Endothelial cell of umbilical vein (primary cell): Measurements from ENCODE around the gene INO80B. TPM values are rescaled to one million over a fixed set of nuclear protein-coding genes. Genes with fewer than 3 reads are reported as not detected.
A peak's percentile ranks its signal among the peaks of the same experiment; 100 is the strongest.

Source experiments
- Bru-seq: library from RNA; stranded (reverse); fragments of 400-500 nt; gene quantifications from one replicate; lab custom pipeline; 2021; lab: Mats Ljungman, UMichigan
- BruChase-seq, 2 experiments: library from RNA; stranded (reverse); fragments of 400-500 nt; gene quantifications; one replicate each; lab custom pipeline; 2021; lab: Mats Ljungman, UMichigan
- BruUV-seq: library from RNA; stranded (reverse); fragments of 400-500 nt; replicated peaks from 2 replicates; lab custom pipeline; 2021; lab: Mats Ljungman, UMichigan
- CTCF ChIA-PET: fragments of 300-600, 350-600 bp; sonication (Branson Sonifier 250); formaldehyde crosslinking; loops from one replicate; lab custom pipeline; 2021; ENCODE audit warnings: antibody characterized with exemption, inconsistent platforms; lab: Charles Lee
- POLR2A ChIA-PET: fragments of 300-600, 350-600 bp; sonication (Branson Sonifier 250); formaldehyde crosslinking; loops from one replicate; lab custom pipeline; 2021; ENCODE audit warnings: antibody characterized with exemption, inconsistent platforms; lab: Charles Lee
- DNase-seq: peaks from one replicate; pipeline ENCODE4 v3.0.0-alpha.2; 2011; ENCODE audit warnings: low read depth, low spot score
- FAIRE-seq: peaks from 2 replicates; lab custom pipeline; 2011; peaks lifted over from hg19 to GRCh38; lab: Jason Lieb, UNC
- H2AFZ ChIP-seq: 2 replicates; pipeline ENCODE4 v1.6.0; 2012; ENCODE audit warnings: low read depth, low read length, control low read depth, inconsistent platforms
- H3K27ac ChIP-seq: 2 replicates; pipeline ENCODE4 v1.5.1; 2011; ENCODE audit warnings: low read depth, mild to moderate bottlenecking, control low read depth, low read length, moderate library complexity; ENCODE audit not compliant: insufficient read depth
- H3K27me3 ChIP-seq, 2 experiments: 2 replicates each; pipeline versions ENCODE4 v1.6.0 to v1.6.1; 2011; ENCODE audit warnings: low read length in 2 of 2, mixed read lengths in 1 of 2; ENCODE audit not compliant: control insufficient read depth in 2 of 2, insufficient read depth in 2 of 2
- H3K36me3 ChIP-seq, 2 experiments: 2 replicates in 1 of 2; 3 replicates in 1 of 2; pipeline ENCODE4 v1.5.1; 2011; ENCODE audit warnings: low read length in 2 of 2, mild to moderate bottlenecking in 1 of 2, moderate library complexity in 1 of 2; ENCODE audit not compliant: control insufficient read depth in 2 of 2, insufficient read depth in 2 of 2; ENCODE audit errors: extremely low read depth in 1 of 2
- H3K4me1 ChIP-seq: 3 replicates; pipeline ENCODE4 v1.5.1; 2011; ENCODE audit warnings: mild to moderate bottlenecking, low read length; ENCODE audit not compliant: control insufficient read depth, insufficient read depth; ENCODE audit errors: extremely low read depth
- H3K4me2 ChIP-seq: 2 replicates; pipeline ENCODE4 v1.6.1; 2011; ENCODE audit warnings: low read length, control low read depth, mixed read lengths; ENCODE audit not compliant: insufficient read depth
- H3K4me3 ChIP-seq, 3 experiments: fragments of 200-600 bp in 1 of 3; sonication (generic), shearing (Covaris generic) in 1 of 3; replicated peaks in 1 of 3; 2 replicates each; pipeline ENCODE4 v1.5.1; 2011 to 2016; ENCODE audit warnings: control low read depth in 3 of 3, low read length in 3 of 3, mild to moderate bottlenecking in 2 of 3, inconsistent platforms in 1 of 3, low read depth in 1 of 3, moderate library complexity in 1 of 3; ENCODE audit not compliant: insufficient read depth in 1 of 3
- H3K79me2 ChIP-seq: 2 replicates; pipeline ENCODE4 v1.6.0; 2012; ENCODE audit warnings: low read length, inconsistent platforms; ENCODE audit not compliant: control insufficient read depth, insufficient read depth
- H3K9ac ChIP-seq: replicated peaks from 2 replicates; pipeline ENCODE3; 2011; ENCODE audit warnings: low read length, control low read depth; ENCODE audit not compliant: insufficient read depth; ENCODE audit errors: extremely low read depth
- H3K9me1 ChIP-seq: replicated peaks from 3 replicates; pipeline ENCODE4 v1.6.0; 2011; ENCODE audit warnings: mild to moderate bottlenecking, low read length; ENCODE audit not compliant: control insufficient read depth, insufficient read depth; ENCODE audit errors: extremely low read depth
- H3K9me3 ChIP-seq: replicated peaks from 2 replicates; pipeline ENCODE4 v1.5.1; 2012; ENCODE audit warnings: low read length, inconsistent platforms; ENCODE audit not compliant: control insufficient read depth, insufficient read depth
- H4K20me1 ChIP-seq: replicated peaks from 2 replicates; pipeline ENCODE3; 2011; ENCODE audit warnings: mild to moderate bottlenecking, low read length; ENCODE audit not compliant: control insufficient read depth, insufficient read depth; ENCODE audit errors: extremely low read depth
- CTCF ChIP-seq, 2 donors: IDR thresholded peaks; 1 replicate in 1 of 2; 2 replicates in 1 of 2; pipeline ENCODE4 v1.5.1; 2011; ENCODE audit warnings: low read length in 2 of 2, mild to moderate bottlenecking in 2 of 2, moderate library complexity in 2 of 2, control low read depth in 1 of 2, inconsistent platforms in 1 of 2, low read depth in 1 of 2; ENCODE audit not compliant: insufficient read depth in 1 of 2; ENCODE audit errors: extremely low read depth in 1 of 2
- EZH2 ChIP-seq: IDR thresholded peaks from 2 replicates; pipeline ENCODE4 v1.6.1; 2012; ENCODE audit warnings: borderline replicate concordance, low read depth, mild to moderate bottlenecking, moderate library complexity, low read length, inconsistent platforms; ENCODE audit not compliant: severe bottlenecking
- FOS ChIP-seq: IDR thresholded peaks from 2 replicates; pipeline ENCODE4 v1.6.1; 2011; ENCODE audit warnings: mild to moderate bottlenecking, low read length, moderate library complexity, borderline replicate concordance; ENCODE audit not compliant: insufficient read depth
- GATA2 ChIP-seq: IDR thresholded peaks from 2 replicates; pipeline ENCODE4 v1.7.0; 2011; ENCODE audit warnings: low read depth, mild to moderate bottlenecking, moderate library complexity, mixed read lengths, low read length; ENCODE audit not compliant: insufficient read length, insufficient read depth
- JUN ChIP-seq: IDR thresholded peaks from 2 replicates; pipeline ENCODE4 v1.6.1; 2011; ENCODE audit warnings: borderline replicate concordance, low read depth; ENCODE audit not compliant: insufficient read length, insufficient read depth
- MAX ChIP-seq: IDR thresholded peaks from 2 replicates; pipeline ENCODE4 v1.6.1; 2011; ENCODE audit not compliant: insufficient read depth, insufficient read length
- MYC ChIP-seq: IDR thresholded peaks from one replicate; pipeline ENCODE4 v1.6.1; 2011; ENCODE audit warnings: mild to moderate bottlenecking, low read depth, low read length
- POLR2A ChIP-seq: IDR thresholded peaks from 2 replicates; pipeline ENCODE4 v1.6.1; 2012; ENCODE audit warnings: low read depth, mild to moderate bottlenecking, control low read depth, low read length
- POLR2AphosphoS5 ChIP-seq: IDR thresholded peaks from 2 replicates; pipeline ENCODE4 v1.6.1; 2012; ENCODE audit warnings: low read depth, mild to moderate bottlenecking, control low read depth, low read length, moderate library complexity; ENCODE audit not compliant: insufficient read depth
- dilution Hi-C: fragments of 300-500 bp; cut with MboI; formaldehyde crosslinking; loops from one replicate; pipeline ENCODE4 v1.15.0; 2019; ENCODE audit warnings: low sequenced_read_pairs; ENCODE audit not compliant: extremely low pct_ligation_motif_present
- intact Hi-C: fragments of 100-400 bp; cut with micrococcal nuclease; formaldehyde crosslinking; loops from one replicate; pipeline ENCODE4 v1.10.0; 2022
- long read RNA-seq: library from polyadenylated mRNA; stranded (forward); transcript quantifications from one replicate; pipeline ENCODE4 v2.0.0, GENCODE V29; 2021
- polyA minus RNA-seq, 3 experiments: library from RNA; depleted of rRNA, polyadenylated mRNA; stranded (reverse); fragments of >200 nt; gene quantifications; 1 replicate in 1 of 3; 2 replicates in 2 of 3; pipeline ENCODE4 v1.2.3, GENCODE V29; 2011
- polyA plus RNA-seq, 4 experiments: library from polyadenylated mRNA; depleted of rRNA in 3 of 4; stranded (reverse) in 3 of 4; unstranded in 1 of 4; fragments of >200 nt; gene quantifications; 2 replicates each; pipeline versions ENCODE4 v1.2.1 to v1.2.3, GENCODE V29; 2011 to 2012; ENCODE audit warnings: missing spikeins in 1 of 4
- total RNA-seq: library from RNA; stranded (reverse); gene quantifications from 2 replicates; pipeline ENCODE4 v1.2.3, GENCODE V29; 2021

The INO80B gene
- total RNA-seq = 24.2 and 28.1 TPM in 2 replicates
- polyA plus RNA-seq = 14.1 and 15.1 TPM in 2 replicates
- polyA plus RNA-seq (2011; cell fraction: cytosol; rRNA removed) = 11.3 and 12.3 TPM in 2 replicates
- 81.4 and 115 TPM in 2 replicates for polyA plus RNA-seq (2011; cell fraction: nucleus; rRNA removed)
- polyA plus RNA-seq (2012) = 22.6 and 30.5 TPM in 2 replicates
- polyA minus RNA-seq = 4.9 and 9.0 TPM in 2 replicates
- polyA minus RNA-seq (2011; cell fraction: cytosol; rRNA and poly(A)+ RNA removed) = 4.9 TPM
- polyA minus RNA-seq (2011; cell fraction: nucleus; rRNA and poly(A)+ RNA removed) = 9.3 and 15.2 TPM in 2 replicates
- Bru-seq, nascent RNA = percentile 40 among the genes with signal in this experiment
- BruChase-seq, experiment 1, labeled RNA remaining after a 6-hour chase = percentile 61 among the genes with signal in this experiment
- BruChase-seq, experiment 2, labeled RNA remaining after a 2-hour chase = percentile 40 among the genes with signal in this experiment
- long read RNA-seq, transcript INO80B-201 (5 exons, 1,261 nt) = major isoform, 10 of 15 reads
- long read RNA-seq, partial matches to known transcripts = 2 of 15 reads
- long read RNA-seq, other reads (novel, unspliced or antisense) = 1 of 15 reads

- H3K4me3 ChIP-seq = peak within 1 kb of the TSS; percentile 59 to 77 (median 69)
- H3K36me3 ChIP-seq = no peaks in the 10 kb centered on the region
- intact Hi-C loops = loop anchor here (1.0 to 2.0 kb wide), 6 partner anchors 10 to 74 kb away; partner anchors contain the start of genes AUP1, C2orf81, HTRA2 and MOGS
- H3K9me1 ChIP-seq = no peaks in the 10 kb centered on the region
- peak; percentile 99 for DNase-seq
- ChIA-PET POLR2A (interaction anchor here (1.6 kb wide), 1 partner anchor 15 kb away, joined by 3 read pairs; no protein-coding TSS in a partner anchor), CTCF (interaction anchor here (0.7 to 2.7 kb wide), 9 partner anchors 9 to 631 kb away, joined by 3 to 15 read pairs (median 3); partner anchors contain the start of genes CCDC142 and TTC31)
- peak; percentile 100 for FAIRE-seq
- BruUV-seq = TSS peak; percentile 16
- peak within 1 kb of the TSS; percentile 49 for H3K9ac ChIP-seq
- dilution Hi-C loops = no loop called here
- H2AFZ ChIP-seq = peak within 1 kb of the TSS; percentile 75
- no peak within 1 kb of the TSS for H3K27ac ChIP-seq
- H3K27me3 ChIP-seq = peaks cover 0 to 4% of the 10 kb centered on the region in 2 experiments
- H3K4me1 ChIP-seq = peaks cover 22% of the 10 kb centered on the region
- peak within 1 kb of the TSS; percentile 72 for H3K4me2 ChIP-seq
- no peaks in the 10 kb centered on the region for H4K20me1 ChIP-seq
- no peaks in the 10 kb centered on the region for H3K9me3 ChIP-seq
- peaks cover 2% of the 10 kb centered on the region for H3K79me2 ChIP-seq
- TF ChIP-seq EZH2 (no peak), MAX (peak; percentile 67), POLR2A (no peak), JUN (no peak), POLR2AphosphoS5 (peak; percentile 52), FOS (peak; percentile 51), CTCF (IDR thresholded peaks at IDR 0.05; ENCODE audit: extremely low read depth in 1 of 2, insufficient read depth in 1 of 2, low read depth in 1 of 2, low read length in 2 of 2) (no peak), GATA2 (no peak), MYC (no peak)
These were observed at the start of gene INO80B for GRCh38 chr2:74454654-74455511. TSS of gene INO80B (plus strand) at chr2:74455087. CDS start at chr2:74455117, 30 bp downstream.
